Erythroblast (primary cell): ENCODE measurements around the gene RICTOR.
A peak's percentile ranks its signal among the peaks of the same experiment; 100 is the strongest.
"Not testable (repeated sequence)": the region's sequence is repeated elsewhere in the genome, so short reads cannot be mapped to it uniquely, and the experiment has no call there.

Source experiments
- DNase-seq, 2 experiments: peaks; one replicate each; lab custom pipeline; 2025; lab: John Stamatoyannopoulos, UW
- GATA1 ChIP-seq: IDR thresholded peaks from 2 replicates; pipeline ENCODE4 v1.6.1; 2011; ENCODE audit warnings: low read depth, mild to moderate bottlenecking, control low read depth, low read length, moderate library complexity
- POLR2A ChIP-seq: IDR thresholded peaks from 2 replicates; pipeline ENCODE4 v1.6.1; 2011; ENCODE audit warnings: mild to moderate bottlenecking, low read length

Gene RICTOR

GRCh38 chr5:39062104-39062503, 12.1 kb downstream of the RICTOR start:
- DNase-seq, result no peak
- TF ChIP-seq POLR2A, result no peak
- TF ChIP-seq GATA1, result no peak

GRCh38 chr5:39059064-39059463, 15.1 kb downstream of the RICTOR start:
- no peak for TF ChIP-seq GATA1
- TF ChIP-seq POLR2A, result no peak
- DNase-seq, result no peak

GRCh38 chr5:39058178-39058921, 15.8 kb downstream of the RICTOR start:
- no peak for DNase-seq
- no peak for TF ChIP-seq POLR2A
- no peak for TF ChIP-seq GATA1

GRCh38 chr5:39057734-39058133, 16.5 kb downstream of the RICTOR start:
- DNase-seq, result peak in 1 of 2 experiments; percentile 6
- no peak for TF ChIP-seq GATA1
- TF ChIP-seq POLR2A, result no peak

- TF ChIP-seq POLR2A (no peak), GATA1 (no peak)
- DNase-seq, result no peak
These were observed 18.3 kb downstream of the RICTOR start for GRCh38 chr5:39055768-39056398.

GRCh38 chr5:39055027-39055767, 19.0 kb downstream of the RICTOR start:
- TF ChIP-seq POLR2A, result no peak
- no peak for TF ChIP-seq GATA1
- no peak for DNase-seq

GRCh38 chr5:39053189-39053588, 21.0 kb downstream of the RICTOR start:
- no peak for TF ChIP-seq POLR2A
- TF ChIP-seq GATA1, result no peak
- no peak for DNase-seq

- TF ChIP-seq POLR2A (no peak), GATA1 (no peak)
- DNase-seq, result no peak
These were observed 22.1 kb downstream of the RICTOR start for GRCh38 chr5:39052141-39052540.

- no peak for DNase-seq
- TF ChIP-seq GATA1 (no peak), POLR2A (no peak)
These were observed 24.9 kb downstream of the RICTOR start for GRCh38 chr5:39049315-39049714.

- DNase-seq, result peak; percentile 13 to 25
- no peak for TF ChIP-seq POLR2A
- no peak for TF ChIP-seq GATA1
These were observed 33.3 kb downstream of the RICTOR start for GRCh38 chr5:39040875-39041274.

GRCh38 chr5:39034493-39034892, 39.7 kb downstream of the RICTOR start:
- not testable (repeated sequence) for DNase-seq

GRCh38 chr5:39031041-39031440, 43.2 kb downstream of the RICTOR start:
- DNase-seq, result no peak

GRCh38 chr5:39025456-39025855, 48.7 kb downstream of the RICTOR start:
- DNase-seq, result no peak
- TF ChIP-seq POLR2A (no peak), GATA1 (no peak)

More at GRCh38 chr5:39031041-39031440, 43.2 kb downstream of the RICTOR start:
- TF ChIP-seq GATA1, result no peak
- no peak for TF ChIP-seq POLR2A

- DNase-seq, result no peak
- TF ChIP-seq POLR2A, result no peak
- no peak for TF ChIP-seq GATA1
These were observed 49.3 kb downstream of the RICTOR start for GRCh38 chr5:39024884-39025283.
